K562 (cell line): ENCODE measurements around the gene ATG4D. TPM values are rescaled to one million over a fixed set of nuclear protein-coding genes. Genes with fewer than 3 reads are reported as not detected.

ENCODE experiments used
- BDP1 ChIP-seq: IDR thresholded peaks from 3 replicates; pipeline ENCODE4 v1.6.1; 2011; ENCODE audit not compliant: insufficient read length, insufficient read depth
- CBX1 ChIP-seq: sonication (generic); IDR thresholded peaks from 2 replicates; pipeline ENCODE4 v1.6.1; 2016; ENCODE audit warnings: antibody characterized with exemption, low read depth, mild to moderate bottlenecking
- HNRNPH1 ChIP-seq: fragments of 200-400 bp; formaldehyde crosslinking; optimal IDR thresholded peaks from 2 replicates; pipeline ENCODE3; 2017; ENCODE audit warnings: low read depth, mild to moderate bottlenecking, low read length, moderate library complexity
- IRF2 ChIP-seq: sonication (generic); formaldehyde crosslinking; IDR thresholded peaks from 2 replicates; pipeline ENCODE4 v1.8.1; 2022; ENCODE audit warnings: mild to moderate bottlenecking, missing genetic modification reagents
- JUN ChIP-seq, 2 experiments: sonication (generic) in 1 of 2; formaldehyde crosslinking in 1 of 2; IDR thresholded peaks; 2 replicates each; pipeline versions ENCODE4 v1.6.1 to v1.8.0; 2012 to 2022; ENCODE audit warnings: borderline replicate concordance in 2 of 2, mild to moderate bottlenecking in 2 of 2, improper control_type of control experiment in 1 of 2, low read depth in 1 of 2, low read length in 1 of 2, missing genetic modification reagents in 1 of 2
- TGIF2 ChIP-seq: sonication (generic); formaldehyde crosslinking; IDR thresholded peaks from 2 replicates; pipeline ENCODE4 v1.8.1; 2022; ENCODE audit warnings: mild to moderate bottlenecking, missing genetic modification reagents, moderate library complexity
- WHSC1 ChIP-seq: IDR thresholded peaks from one replicate; pipeline ENCODE4 v1.6.1; 2012; ENCODE audit warnings: low read length, control low read depth, inconsistent platforms
- ZNF212 ChIP-seq: fragments of 450-650 bp; formaldehyde crosslinking; IDR thresholded peaks from 2 replicates; pipeline ENCODE4 v1.4.0; 2020; ENCODE audit warnings: mild to moderate bottlenecking
- ZNF41 ChIP-seq: fragments of 250-450 bp; sonication (Bioruptor Pico); conservative IDR thresholded peaks from 2 replicates; pipeline ENCODE4 v1.4.0; 2020; ENCODE audit warnings: mild to moderate bottlenecking
- ZNF589 ChIP-seq: fragments of 200-800 bp; sonication (Bioruptor generic); IDR thresholded peaks from 2 replicates; pipeline ENCODE4 v1.6.1; 2016; ENCODE audit warnings: low read depth, missing genetic modification characterization, missing compliant biosample characterization
- polyA plus RNA-seq, 8 experiments: library from polyadenylated mRNA; depleted of rRNA in 4 of 8; stranded (reverse) in 5 of 8; unstranded in 3 of 8; fragments of >200 nt; fragmentation: Nextera tagmentation in 2 of 8; fragmentation: Illumina TruSeq in 1 of 8; extraction: Ambion mirVana in 2 of 8; extraction: Trizol in 1 of 8; gene quantifications; 2 replicates each; pipeline versions ENCODE4 v1.2.1 to v1.2.3, GENCODE V29; 2011 to 2014; ENCODE audit warnings: inconsistent platforms in 1 of 8, missing spikeins in 1 of 8
- total RNA-seq, 7 experiments: library from RNA; depleted of rRNA in 6 of 7; stranded (reverse); fragments of >200 nt in 6 of 7; fragmentation: Illumina TruSeq in 2 of 7; extraction: Trizol in 2 of 7; gene quantifications; 2 replicates each; pipeline versions ENCODE4 v1.2.1 to v1.2.3, GENCODE V29; 2011 to 2021; ENCODE audit warnings: low replicate concordance in 1 of 7
- TF ChIP-seq, protein P1 (sequence below): fragments of 450-650 bp; formaldehyde crosslinking; IDR thresholded peaks from 2 replicates; pipeline ENCODE4 v1.4.0; 2020; ENCODE audit warnings: mild to moderate bottlenecking
- TF ChIP-seq, protein P2 (sequence below): sonication (generic); formaldehyde crosslinking; IDR thresholded peaks from 2 replicates; pipeline ENCODE4 v1.8.0; 2022; ENCODE audit warnings: missing genetic modification reagents, mild to moderate bottlenecking, borderline replicate concordance
- TF ChIP-seq, protein P3 (sequence below): fragments of 450-650 bp; formaldehyde crosslinking; IDR thresholded peaks from 2 replicates; pipeline ENCODE4 v1.4.0; 2022; ENCODE audit warnings: missing genetic modification characterization
- TF ChIP-seq, protein P4 (sequence below): fragments of 250-450 bp; sonication (Bioruptor Pico); IDR thresholded peaks from 2 replicates; pipeline ENCODE4 v1.8.0; 2022; ENCODE audit warnings: moderate library complexity, mild to moderate bottlenecking, inconsistent platforms
- TF ChIP-seq, protein P5 (sequence below): sonication (generic); formaldehyde crosslinking; IDR thresholded peaks from 2 replicates; pipeline ENCODE4 v1.8.0; 2022; ENCODE audit warnings: mild to moderate bottlenecking, missing genetic modification reagents
- TF ChIP-seq, protein P6 (sequence below): sonication (generic); formaldehyde crosslinking; IDR thresholded peaks from 2 replicates; pipeline ENCODE4 v1.8.0; 2023; ENCODE audit warnings: mild to moderate bottlenecking, missing genetic modification reagents

The ATG4D gene
- total and polyA plus RNA-seq, 9 of the 15 experiments (the other 6 are each of a cell fraction or from before 2014, with no cell fraction given) = 0.51 to 66.1 (median 22.9) TPM

DNA sequence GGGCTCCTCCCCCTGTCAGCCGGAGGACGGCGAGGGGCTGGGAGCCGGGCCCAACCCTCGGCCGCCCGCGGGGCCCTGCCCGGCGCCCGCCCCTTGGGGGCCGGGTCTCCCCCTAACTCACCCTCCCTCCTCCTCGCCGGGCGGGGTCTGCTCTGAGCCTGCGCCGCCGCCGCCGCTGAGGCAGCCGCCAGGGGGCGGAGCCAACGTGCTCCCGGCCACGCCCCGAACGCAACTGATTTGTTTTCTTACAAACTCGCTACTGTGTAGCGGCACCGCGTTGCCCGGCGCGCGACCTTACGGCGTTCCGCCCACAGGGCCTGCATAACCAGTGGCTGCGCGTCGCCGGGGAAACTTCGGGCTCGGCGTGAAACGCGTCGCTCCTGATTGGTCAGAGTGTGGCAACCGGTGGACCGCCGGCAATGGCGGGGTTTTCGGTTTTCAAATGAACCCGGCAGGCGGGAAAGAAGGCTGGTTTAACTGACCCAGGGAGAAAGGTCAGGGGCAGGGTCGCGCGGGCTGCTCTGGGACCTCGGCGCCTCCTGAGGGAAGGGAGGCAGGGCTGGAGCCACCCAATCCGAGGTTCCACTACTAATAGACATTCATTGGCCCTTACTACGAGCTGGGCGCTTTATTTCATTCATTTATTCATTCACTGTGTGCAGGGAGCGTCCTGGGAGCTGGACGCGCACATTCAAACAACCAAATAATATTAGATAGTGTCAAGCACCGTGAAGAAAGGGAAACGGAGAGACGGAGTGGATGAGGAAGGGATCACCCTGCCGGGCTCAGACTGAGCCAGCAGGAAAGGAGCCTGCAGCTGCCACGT lies 25.3 kb downstream of the ATG4D start, which contains the start of gene CDKN2D (continued):
- TF ChIP-seq CBX1 = 0 out of 2 replicates have a peak, but pooled peaks have one; percentile 8
- no peak for TF ChIP-seq ZNF212 (CRISPR knock-in tag)
- TF ChIP-seq BDP1 = no peak
- TF ChIP-seq ZNF589 (CRISPR knock-in tag) = no peak; the same call in 1 of the 2 replicates
- TF ChIP-seq, protein P1, sequence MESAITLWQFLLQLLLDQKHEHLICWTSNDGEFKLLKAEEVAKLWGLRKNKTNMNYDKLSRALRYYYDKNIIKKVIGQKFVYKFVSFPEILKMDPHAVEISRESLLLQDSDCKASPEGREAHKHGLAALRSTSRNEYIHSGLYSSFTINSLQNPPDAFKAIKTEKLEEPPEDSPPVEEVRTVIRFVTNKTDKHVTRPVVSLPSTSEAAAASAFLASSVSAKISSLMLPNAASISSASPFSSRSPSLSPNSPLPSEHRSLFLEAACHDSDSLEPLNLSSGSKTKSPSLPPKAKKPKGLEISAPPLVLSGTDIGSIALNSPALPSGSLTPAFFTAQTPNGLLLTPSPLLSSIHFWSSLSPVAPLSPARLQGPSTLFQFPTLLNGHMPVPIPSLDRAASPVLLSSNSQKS (CRISPR knock-in tag) = no peak
- TF ChIP-seq, protein P2, sequence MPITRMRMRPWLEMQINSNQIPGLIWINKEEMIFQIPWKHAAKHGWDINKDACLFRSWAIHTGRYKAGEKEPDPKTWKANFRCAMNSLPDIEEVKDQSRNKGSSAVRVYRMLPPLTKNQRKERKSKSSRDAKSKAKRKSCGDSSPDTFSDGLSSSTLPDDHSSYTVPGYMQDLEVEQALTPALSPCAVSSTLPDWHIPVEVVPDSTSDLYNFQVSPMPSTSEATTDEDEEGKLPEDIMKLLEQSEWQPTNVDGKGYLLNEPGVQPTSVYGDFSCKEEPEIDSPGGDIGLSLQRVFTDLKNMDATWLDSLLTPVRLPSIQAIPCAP = no peak
- no peak for TF ChIP-seq WHSC1
- peak; percentile 15; the same call in 1 of the 2 replicates for TF ChIP-seq JUN (IDR thresholded peaks at IDR 0.05; ENCODE audit: borderline replicate concordance, low read depth, low read length)
- TF ChIP-seq JUN (CRISPR knock-in tag; IDR thresholded peaks at IDR 0.05; ENCODE audit: borderline replicate concordance) = no peak
- TF ChIP-seq, protein P3, sequence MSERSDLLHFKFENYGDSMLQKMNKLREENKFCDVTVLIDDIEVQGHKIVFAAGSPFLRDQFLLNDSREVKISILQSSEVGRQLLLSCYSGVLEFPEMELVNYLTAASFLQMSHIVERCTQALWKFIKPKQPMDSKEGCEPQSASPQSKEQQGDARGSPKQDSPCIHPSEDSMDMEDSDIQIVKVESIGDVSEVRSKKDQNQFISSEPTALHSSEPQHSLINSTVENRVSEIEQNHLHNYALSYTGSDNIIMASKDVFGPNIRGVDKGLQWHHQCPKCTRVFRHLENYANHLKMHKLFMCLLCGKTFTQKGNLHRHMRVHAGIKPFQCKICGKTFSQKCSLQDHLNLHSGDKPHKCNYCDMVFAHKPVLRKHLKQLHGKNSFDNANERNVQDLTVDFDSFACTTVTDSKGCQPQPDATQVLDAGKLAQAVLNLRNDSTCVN (CRISPR knock-in tag) = no peak
- TF ChIP-seq TGIF2 = no peak
- 0 out of 2 replicates have a peak, but pooled peaks have one; percentile 42 for TF ChIP-seq ZNF41 (CRISPR knock-in tag)
- TF ChIP-seq, protein P4, sequence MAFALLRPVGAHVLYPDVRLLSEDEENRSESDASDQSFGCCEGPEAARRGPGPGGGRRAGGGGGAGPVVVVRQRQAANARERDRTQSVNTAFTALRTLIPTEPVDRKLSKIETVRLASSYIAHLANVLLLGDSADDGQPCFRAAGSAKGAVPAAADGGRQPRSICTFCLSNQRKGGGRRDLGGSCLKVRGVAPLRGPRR (CRISPR knock-in tag) = no peak
- TF ChIP-seq, protein P5, sequence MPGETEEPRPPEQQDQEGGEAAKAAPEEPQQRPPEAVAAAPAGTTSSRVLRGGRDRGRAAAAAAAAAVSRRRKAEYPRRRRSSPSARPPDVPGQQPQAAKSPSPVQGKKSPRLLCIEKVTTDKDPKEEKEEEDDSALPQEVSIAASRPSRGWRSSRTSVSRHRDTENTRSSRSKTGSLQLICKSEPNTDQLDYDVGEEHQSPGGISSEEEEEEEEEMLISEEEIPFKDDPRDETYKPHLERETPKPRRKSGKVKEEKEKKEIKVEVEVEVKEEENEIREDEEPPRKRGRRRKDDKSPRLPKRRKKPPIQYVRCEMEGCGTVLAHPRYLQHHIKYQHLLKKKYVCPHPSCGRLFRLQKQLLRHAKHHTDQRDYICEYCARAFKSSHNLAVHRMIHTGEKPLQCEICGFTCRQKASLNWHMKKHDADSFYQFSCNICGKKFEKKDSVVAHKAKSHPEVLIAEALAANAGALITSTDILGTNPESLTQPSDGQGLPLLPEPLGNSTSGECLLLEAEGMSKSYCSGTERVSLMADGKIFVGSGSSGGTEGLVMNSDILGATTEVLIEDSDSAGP (CRISPR knock-in tag) = no peak
- TF ChIP-seq, protein P6, sequence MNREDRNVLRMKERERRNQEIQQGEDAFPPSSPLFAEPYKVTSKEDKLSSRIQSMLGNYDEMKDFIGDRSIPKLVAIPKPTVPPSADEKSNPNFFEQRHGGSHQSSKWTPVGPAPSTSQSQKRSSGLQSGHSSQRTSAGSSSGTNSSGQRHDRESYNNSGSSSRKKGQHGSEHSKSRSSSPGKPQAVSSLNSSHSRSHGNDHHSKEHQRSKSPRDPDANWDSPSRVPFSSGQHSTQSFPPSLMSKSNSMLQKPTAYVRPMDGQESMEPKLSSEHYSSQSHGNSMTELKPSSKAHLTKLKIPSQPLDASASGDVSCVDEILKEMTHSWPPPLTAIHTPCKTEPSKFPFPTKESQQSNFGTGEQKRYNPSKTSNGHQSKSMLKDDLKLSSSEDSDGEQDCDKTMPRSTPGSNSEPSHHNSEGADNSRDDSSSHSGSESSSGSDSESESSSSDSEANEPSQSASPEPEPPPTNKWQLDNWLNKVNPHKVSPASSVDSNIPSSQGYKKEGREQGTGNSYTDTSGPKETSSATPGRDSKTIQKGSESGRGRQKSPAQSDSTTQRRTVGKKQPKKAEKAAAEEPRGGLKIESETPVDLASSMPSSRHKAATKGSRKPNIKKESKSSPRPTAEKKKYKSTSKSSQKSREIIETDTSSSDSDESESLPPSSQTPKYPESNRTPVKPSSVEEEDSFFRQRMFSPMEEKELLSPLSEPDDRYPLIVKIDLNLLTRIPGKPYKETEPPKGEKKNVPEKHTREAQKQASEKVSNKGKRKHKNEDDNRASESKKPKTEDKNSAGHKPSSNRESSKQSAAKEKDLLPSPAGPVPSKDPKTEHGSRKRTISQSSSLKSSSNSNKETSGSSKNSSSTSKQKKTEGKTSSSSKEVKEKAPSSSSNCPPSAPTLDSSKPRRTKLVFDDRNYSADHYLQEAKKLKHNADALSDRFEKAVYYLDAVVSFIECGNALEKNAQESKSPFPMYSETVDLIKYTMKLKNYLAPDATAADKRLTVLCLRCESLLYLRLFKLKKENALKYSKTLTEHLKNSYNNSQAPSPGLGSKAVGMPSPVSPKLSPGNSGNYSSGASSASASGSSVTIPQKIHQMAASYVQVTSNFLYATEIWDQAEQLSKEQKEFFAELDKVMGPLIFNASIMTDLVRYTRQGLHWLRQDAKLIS = 0 out of 2 replicates have a peak, but pooled peaks have one; percentile 82
- no peak for TF ChIP-seq IRF2 (CRISPR knock-in tag)
- TF ChIP-seq HNRNPH1 = no peak
